C4-2B (cell line): ENCODE results near the gene ACVR1.

Experiments
- CTCF ChIP-seq: fragments of 450-650 bp; conservative IDR thresholded peaks from 2 replicates; pipeline ENCODE4 v1.5.1; 2017; ENCODE audit warnings: mild to moderate bottlenecking
- ZFX ChIP-seq: fragments of 450-650 bp; IDR thresholded peaks from 2 replicates; pipeline ENCODE4 v1.6.1; 2017

GRCh38 chr2:157758586-157758985, 117.5 kb downstream of the ACVR1 start:
- TF ChIP-seq CTCF (no peak), ZFX (no peak)
